GM18907 (cell line): ENCODE data around the gene CROCC2.

Experiments
- ATAC-seq: cut with Tn5 transposase; IDR thresholded peaks from one replicate; pipeline ENCODE4 v1.9.1; 2021; ENCODE audit warnings: mild to moderate bottlenecking, moderate library complexity; ENCODE audit not compliant: unreplicated experiment

CROCC2 gene

DNA sequence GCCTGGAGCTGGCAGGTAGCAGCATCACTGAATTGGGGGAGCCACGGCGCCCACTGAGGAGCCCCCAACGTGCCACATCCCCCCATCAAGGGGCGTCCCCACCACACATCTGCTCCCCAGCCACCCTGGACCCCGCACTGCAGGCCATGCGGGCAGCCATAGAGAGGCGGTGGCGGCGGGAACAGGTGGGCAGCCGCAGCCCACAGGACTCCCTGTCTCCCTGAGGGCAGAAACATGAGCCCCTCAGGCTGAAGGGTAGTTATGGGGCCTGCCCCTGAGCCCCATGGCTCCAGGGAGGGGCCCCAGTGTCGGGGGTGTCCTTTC, 26.6 kb downstream of the CROCC2 start:
- ATAC-seq = no peak

- ATAC-seq = no peak
These were observed 27.2 kb downstream of the CROCC2 start for GRCh38 chr2:240933048-240933965.

DNA sequence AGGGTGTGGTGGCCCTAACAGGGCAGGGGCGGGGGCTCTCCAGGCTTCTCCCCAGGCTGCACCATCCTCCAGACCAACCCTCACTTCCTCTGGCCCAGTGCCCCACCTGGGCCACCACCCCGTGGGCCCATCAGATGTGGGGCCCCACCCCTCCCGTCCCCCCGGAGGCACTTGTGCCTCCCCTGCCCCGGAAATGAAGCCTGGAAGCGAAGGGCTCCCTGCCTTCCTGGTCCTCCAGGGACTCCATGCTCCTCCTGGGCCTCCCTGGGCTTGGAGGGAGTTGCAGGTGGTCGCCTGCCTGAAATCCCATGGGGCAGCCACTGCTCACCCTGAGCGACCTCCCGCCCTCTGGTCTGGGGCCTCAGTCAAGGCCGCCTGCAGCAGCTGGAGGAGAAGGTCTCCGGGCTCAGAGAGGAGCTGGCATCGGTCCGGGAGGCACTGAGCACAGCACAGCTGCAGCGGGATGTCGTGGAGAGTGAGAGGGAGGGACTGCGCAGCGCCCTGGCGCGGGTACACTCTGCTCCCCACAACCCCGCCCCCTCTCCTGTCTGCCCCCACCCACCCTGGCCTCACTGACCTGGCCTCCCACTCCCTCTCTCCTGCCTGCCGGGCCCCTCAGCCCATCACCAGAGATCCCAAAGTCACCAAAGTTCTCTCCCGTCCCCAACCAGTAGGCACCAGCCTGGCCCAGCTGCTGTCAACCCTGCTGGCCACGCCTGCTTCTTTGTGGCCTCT, 28.0 kb downstream of the CROCC2 start:
- no peak for ATAC-seq

GRCh38 chr2:240934701-240935102, 28.6 kb downstream of the CROCC2 start:
- no peak for ATAC-seq

GRCh38 chr2:240935103-240935876, 29.2 kb downstream of the CROCC2 start:
- ATAC-seq = no peak

DNA sequence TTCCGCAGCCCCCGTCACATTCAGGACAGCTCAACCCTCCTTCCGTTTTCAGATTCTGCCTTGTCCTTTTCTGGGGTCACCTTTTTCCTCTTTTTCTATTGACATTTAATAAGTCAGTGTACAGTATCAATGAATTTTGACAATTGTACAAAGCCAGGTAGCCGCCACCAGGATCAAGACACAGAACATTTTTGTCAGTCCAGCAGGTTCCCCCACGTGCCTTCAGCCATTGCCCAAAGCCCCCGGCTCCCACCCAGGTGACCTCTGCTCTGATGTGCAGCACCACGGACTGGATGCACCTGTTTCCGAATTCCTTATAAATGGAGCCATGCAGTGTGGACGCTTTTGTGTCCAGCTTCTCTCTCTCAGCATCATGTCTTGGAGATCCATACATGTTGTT, 30.0 kb downstream of the CROCC2 start:
- ATAC-seq = no peak

- ATAC-seq = no peak
These were observed 39.9 kb downstream of the CROCC2 start for GRCh38 chr2:240946046-240946445.

- no peak for ATAC-seq
These were observed 40.5 kb downstream of the CROCC2 start for GRCh38 chr2:240946654-240947053.

DNA sequence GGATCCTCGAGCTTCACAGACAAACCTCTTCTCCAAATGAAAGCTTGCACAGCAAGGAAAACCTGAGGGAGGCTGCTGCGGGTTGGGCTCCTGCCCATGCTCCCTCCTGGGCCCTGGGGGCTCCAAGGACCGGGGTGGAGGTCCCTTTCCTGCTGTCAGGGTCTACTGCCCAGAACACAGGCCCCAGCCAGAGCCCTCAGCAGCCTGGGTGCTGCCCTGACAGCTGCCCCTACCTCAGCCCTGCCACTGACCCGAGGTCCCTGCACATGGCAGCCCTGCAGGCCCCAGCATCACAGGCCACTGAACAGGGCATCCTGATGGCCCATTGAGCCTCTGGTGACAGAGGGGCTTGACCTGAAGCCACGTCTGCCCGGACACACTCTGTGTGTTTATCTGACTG, 41.0 kb downstream of the CROCC2 start:
- no peak for ATAC-seq

GRCh38 chr2:240947607-240948006, 41.5 kb downstream of the CROCC2 start:
- no peak for ATAC-seq

GRCh38 chr2:240948086-240948485, 42.0 kb downstream of the CROCC2 start:
- ATAC-seq = no peak

- no peak for ATAC-seq
These were observed 43.0 kb downstream of the CROCC2 start for GRCh38 chr2:240948905-240949790.

DNA sequence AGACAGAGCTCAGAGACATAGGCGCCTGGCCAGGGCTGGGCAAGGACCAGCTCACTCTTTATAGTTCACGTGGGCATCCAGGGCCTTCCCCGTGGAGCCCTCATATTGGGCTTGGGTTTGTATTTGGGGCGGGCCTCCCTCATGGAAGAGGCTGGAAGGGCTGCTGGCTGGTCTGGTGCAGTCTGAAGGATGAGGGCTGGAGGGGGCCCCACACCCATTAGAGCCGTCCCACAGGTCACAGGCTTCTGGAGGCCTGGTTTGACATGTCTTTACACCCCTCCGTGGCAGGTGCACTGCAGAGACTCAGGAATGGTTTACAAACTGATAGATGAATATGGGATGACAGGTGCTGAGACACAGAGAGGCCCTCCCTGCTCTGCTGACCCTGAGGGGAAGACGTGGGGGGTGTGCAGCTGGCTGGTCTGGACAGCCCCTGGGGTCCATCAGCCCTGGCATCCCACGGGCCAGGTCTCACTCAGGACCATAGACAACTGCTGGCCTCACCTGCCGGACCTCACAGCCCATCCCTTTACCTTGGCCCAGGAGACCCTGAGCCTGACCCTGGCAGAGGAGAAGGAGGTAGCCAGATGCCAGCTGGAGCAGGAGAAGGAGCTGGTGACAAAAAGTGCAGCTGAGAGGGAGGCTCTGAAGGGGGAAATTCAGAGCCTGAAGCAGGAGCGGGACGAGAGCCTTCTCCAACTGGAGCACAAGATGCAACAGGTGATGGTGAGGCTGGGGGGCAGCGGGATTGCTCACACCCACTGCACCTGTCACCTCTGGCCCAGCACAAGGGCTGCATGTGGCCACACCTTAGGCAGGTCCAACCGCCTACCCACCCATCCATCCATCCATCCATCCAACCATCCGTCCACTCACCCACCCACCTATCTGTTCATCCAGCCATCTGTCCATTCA, 43.9 kb downstream of the CROCC2 start:
- ATAC-seq = no peak

- ATAC-seq = no peak
These were observed 45.0 kb downstream of the CROCC2 start for GRCh38 chr2:240951045-240951594.

GRCh38 chr2:240952496-240953246, 46.5 kb downstream of the CROCC2 start:
- no peak for ATAC-seq

- ATAC-seq = no peak
These were observed 47.6 kb downstream of the CROCC2 start for GRCh38 chr2:240953426-240954410.
